ENCODE results near the gene DNAJC7. TPM values are rescaled to one million over a fixed set of nuclear protein-coding genes. Genes with fewer than 3 reads are reported as not detected.

Gene DNAJC7
- total RNA-seq, 3 donors from 2014 or later, result 69.7 to 73.7 (median 70.4) TPM

DNA sequence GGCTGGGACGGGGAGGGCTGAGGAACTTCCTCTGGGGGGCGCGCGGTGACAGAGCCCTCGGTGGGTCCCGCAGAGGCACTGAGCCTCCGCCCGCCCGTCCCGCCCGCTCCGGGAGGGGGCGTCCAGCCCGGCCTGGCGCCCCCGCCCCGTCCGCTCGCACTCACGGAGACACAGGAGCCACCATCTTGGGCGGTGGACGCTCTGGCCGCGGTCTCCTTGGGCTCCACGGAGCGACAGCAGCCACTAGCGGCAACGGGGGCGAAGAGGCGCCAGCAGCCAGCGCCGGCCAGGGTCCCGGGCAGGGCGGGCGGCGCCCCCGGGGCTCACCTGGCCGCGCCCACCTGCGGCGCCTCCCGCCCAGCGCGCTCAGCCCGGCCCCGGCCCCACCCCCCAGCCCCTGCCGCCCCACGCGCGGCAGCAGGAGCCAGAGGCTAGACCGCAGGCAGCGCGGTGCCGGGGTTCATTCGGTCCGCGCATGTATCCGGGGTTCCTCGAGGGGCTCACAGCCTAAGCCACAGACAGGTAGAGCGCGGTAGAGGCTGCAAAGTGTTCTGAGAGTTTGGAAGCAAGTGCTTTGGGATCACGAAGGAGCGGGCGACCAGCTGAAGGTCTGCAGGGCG is 33.3 kb upstream of the DNAJC7 start, which contains the start of gene C17orf113:
Gene C17orf113 (minus strand): TSS at position 209 of the 620 bp plus-strand sequence. CDS start 7,225 bp downstream, outside the sequence.
- Histone ChIP-seq H3K9me3 (no peaks in the 10 kb centered on the region), H3K4me3 (peak within 1 kb of the TSS; percentile 66 to 94 (median 78)), H3K36me3 (no peaks in the 10 kb centered on the region), H3K4me1 (no peaks in the 10 kb centered on the region), H3K27me3 (no peaks in the 10 kb centered on the region), H3K27ac (peak within 1 kb of the TSS; percentile 74 to 77)
- intact Hi-C loops (cut with DNase I; ENCODE audit: low total_unique reads), result no loop called here
- peak in 1 of 2 donors; percentile 65 for DNase-seq (ENCODE audit: low spot score in 2 of 2)
- TF ChIP-seq POLR2AphosphoS5 (IDR thresholded peaks at IDR 0.05) (peak in 1 of 3 donors; percentile 23), POLR2A (IDR thresholded peaks at IDR 0.05) (no peak)
- TF ChIP-seq, protein P1, sequence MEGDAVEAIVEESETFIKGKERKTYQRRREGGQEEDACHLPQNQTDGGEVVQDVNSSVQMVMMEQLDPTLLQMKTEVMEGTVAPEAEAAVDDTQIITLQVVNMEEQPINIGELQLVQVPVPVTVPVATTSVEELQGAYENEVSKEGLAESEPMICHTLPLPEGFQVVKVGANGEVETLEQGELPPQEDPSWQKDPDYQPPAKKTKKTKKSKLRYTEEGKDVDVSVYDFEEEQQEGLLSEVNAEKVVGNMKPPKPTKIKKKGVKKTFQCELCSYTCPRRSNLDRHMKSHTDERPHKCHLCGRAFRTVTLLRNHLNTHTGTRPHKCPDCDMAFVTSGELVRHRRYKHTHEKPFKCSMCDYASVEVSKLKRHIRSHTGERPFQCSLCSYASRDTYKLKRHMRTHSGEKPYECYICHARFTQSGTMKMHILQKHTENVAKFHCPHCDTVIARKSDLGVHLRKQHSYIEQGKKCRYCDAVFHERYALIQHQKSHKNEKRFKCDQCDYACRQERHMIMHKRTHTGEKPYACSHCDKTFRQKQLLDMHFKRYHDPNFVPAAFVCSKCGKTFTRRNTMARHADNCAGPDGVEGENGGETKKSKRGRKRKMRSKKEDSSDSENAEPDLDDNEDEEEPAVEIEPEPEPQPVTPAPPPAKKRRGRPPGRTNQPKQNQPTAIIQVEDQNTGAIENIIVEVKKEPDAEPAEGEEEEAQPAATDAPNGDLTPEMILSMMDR (IDR thresholded peaks at IDR 0.05), result peak in 1 of 3 donors; percentile 14

GRCh38 chr17:42049834-42050392 is 32.7 kb upstream of the DNAJC7 start:
- intact Hi-C loops (cut with DNase I; ENCODE audit: low total_unique reads), result no loop called here
- H3K27ac ChIP-seq, result peak overlapping the region; percentile 74 to 77

GRCh38 chr17:42047343-42047742 is 30.1 kb upstream of the DNAJC7 start:
- no peak overlapping the region for H3K4me3 ChIP-seq
- no peak overlapping the region for H3K27ac ChIP-seq
- TF ChIP-seq, protein P1 (IDR thresholded peaks at IDR 0.05), result no peak
- TF ChIP-seq POLR2A (IDR thresholded peaks at IDR 0.05), result no peak
- no peak for TF ChIP-seq POLR2AphosphoS5 (IDR thresholded peaks at IDR 0.05)
- no peaks in the 10 kb centered on the region for H3K4me1 ChIP-seq
- intact Hi-C loops (cut with DNase I; ENCODE audit: low total_unique reads), result no loop called here
- H3K9me3 ChIP-seq, result no peaks in the 10 kb centered on the region
- DNase-seq (ENCODE audit: low spot score in 2 of 2), result no peak
- H3K27me3 ChIP-seq, result no peaks in the 10 kb centered on the region
- no peaks in the 10 kb centered on the region for H3K36me3 ChIP-seq

More at GRCh38 chr17:42049834-42050392, 32.7 kb upstream of the DNAJC7 start:
- Histone ChIP-seq H3K27me3 (no peaks in the 10 kb centered on the region), H3K9me3 (no peaks in the 10 kb centered on the region), H3K36me3 (no peaks in the 10 kb centered on the region), H3K4me3 (peak overlapping the region; percentile 66 to 94 (median 78)), H3K4me1 (no peaks in the 10 kb centered on the region)
- DNase-seq (ENCODE audit: low spot score in 2 of 2), result no peak
- TF ChIP-seq, protein P1 (IDR thresholded peaks at IDR 0.05), result no peak
- no peak for TF ChIP-seq POLR2A (IDR thresholded peaks at IDR 0.05)
- no peak for TF ChIP-seq POLR2AphosphoS5 (IDR thresholded peaks at IDR 0.05)

- intact Hi-C loops (cut with DNase I; ENCODE audit: low total_unique reads), result no loop called here
- DNase-seq (ENCODE audit: low spot score in 2 of 2), result no peak
- H3K27ac ChIP-seq, result no peak overlapping the region
- TF ChIP-seq, protein P1 (IDR thresholded peaks at IDR 0.05), result no peak
- no peak for TF ChIP-seq POLR2A (IDR thresholded peaks at IDR 0.05)
- no peak for TF ChIP-seq POLR2AphosphoS5 (IDR thresholded peaks at IDR 0.05)
- H3K4me3 ChIP-seq, result no peak overlapping the region
- no peaks in the 10 kb centered on the region for H3K9me3 ChIP-seq
- no peaks in the 10 kb centered on the region for H3K27me3 ChIP-seq
- H3K4me1 ChIP-seq, result no peaks in the 10 kb centered on the region
- no peaks in the 10 kb centered on the region for H3K36me3 ChIP-seq
Measured at GRCh38 chr17:42045719-42046118, 28.5 kb upstream of the DNAJC7 start.

GRCh38 chr17:42042598-42043319 is 25.5 kb upstream of the DNAJC7 start:
- Histone ChIP-seq H3K9me3 (no peaks in the 10 kb centered on the region), H3K27me3 (no peaks in the 10 kb centered on the region), H3K4me1 (no peaks in the 10 kb centered on the region), H3K4me3 (no peak overlapping the region), H3K27ac (no peak overlapping the region), H3K36me3 (no peaks in the 10 kb centered on the region)
- TF ChIP-seq POLR2AphosphoS5 (IDR thresholded peaks at IDR 0.05), result no peak
- TF ChIP-seq POLR2A (IDR thresholded peaks at IDR 0.05), result no peak
- TF ChIP-seq, protein P1 (IDR thresholded peaks at IDR 0.05), result no peak
- no peak for DNase-seq (ENCODE audit: low spot score in 2 of 2)
- intact Hi-C loops (cut with DNase I; ENCODE audit: low total_unique reads), result no loop called here
